ENCODE measurements around the gene MTMR3.

MTMR3 gene

DNA sequence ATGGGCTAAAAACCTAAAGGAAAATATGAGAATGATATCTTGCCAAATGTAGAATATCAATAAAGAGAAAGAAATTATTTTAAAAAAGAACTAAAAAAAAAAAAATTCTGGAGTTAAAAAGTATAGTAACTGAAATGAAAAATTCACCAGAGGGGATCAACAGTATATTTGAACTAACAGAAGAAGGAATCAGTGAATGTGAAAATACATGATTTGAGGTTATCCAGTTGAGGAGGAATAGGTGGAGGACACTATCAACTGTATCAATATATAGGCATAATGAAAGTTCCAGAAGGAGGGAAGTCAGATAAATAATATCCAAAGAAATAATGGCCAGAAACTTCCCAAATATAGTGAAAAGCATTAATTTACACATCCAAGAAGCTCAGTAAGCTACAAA is 181.2 kb downstream of the MTMR3 start:
- H3K4me3 ChIP-seq: no peak overlapping the region
- H3K27ac ChIP-seq: no peak overlapping the region

DNA sequence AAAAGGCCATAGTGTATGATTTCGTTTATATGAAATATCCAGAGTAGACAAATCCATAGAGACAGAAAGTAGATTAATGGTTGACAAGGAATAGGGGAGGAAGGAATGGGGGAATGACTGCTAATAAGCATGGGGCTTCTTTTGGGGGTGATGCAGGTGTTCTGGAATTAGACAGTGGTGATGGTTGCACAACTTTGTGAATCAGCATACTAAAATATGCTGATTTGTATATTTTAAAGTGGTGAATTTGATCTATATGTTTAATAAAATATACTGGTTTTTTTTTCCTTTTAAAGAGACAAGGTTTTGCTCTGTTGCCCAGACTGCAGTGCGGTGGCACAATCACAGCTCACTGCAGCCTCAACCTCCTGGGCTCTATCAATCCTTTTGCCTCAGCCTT is 190.8 kb downstream of the MTMR3 start:
- Histone ChIP-seq H3K4me3 (no peak overlapping the region), H3K27ac (no peak overlapping the region)

DNA sequence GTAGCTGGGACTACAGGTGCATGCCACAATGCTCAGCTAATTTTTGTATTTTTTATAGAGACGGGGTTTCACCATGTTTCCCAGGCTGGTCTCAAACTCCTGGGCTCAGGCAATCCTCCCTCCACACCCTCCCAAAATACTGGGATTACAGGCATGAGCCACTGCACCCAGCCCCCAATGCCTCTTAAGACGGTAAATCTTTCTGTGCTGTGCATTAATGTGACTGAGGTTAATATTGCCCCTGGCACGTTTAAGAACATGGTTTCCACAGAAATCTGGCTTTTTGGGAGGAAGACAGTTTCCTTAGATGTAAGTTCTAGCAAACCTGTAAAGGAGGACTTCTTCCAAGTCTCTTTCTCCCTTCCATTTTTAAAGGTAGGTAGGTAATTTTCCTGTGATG is 191.2 kb downstream of the MTMR3 start:
- no peak overlapping the region for H3K27ac ChIP-seq
- no peak overlapping the region for H3K4me3 ChIP-seq

DNA sequence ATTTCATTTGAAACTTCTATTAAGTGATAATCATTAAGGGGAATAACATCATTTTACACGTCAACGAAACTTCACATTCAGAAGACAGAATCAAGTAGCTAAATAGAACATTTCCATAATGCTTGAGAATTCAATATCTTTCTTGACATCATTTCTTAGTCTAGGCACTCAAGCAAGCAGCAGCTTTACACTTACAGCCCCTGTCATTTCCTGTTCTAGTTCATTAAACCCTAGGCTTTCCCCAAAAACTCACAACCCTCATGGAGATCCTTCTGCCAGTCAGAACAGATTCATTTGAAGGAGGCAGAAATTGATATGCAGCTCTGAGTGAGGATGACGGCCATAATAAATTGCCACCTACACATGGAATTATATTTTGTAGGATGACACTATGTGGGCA is 192.0 kb downstream of the MTMR3 start:
- no peak overlapping the region for H3K4me3 ChIP-seq
- H3K27ac ChIP-seq: no peak overlapping the region

DNA sequence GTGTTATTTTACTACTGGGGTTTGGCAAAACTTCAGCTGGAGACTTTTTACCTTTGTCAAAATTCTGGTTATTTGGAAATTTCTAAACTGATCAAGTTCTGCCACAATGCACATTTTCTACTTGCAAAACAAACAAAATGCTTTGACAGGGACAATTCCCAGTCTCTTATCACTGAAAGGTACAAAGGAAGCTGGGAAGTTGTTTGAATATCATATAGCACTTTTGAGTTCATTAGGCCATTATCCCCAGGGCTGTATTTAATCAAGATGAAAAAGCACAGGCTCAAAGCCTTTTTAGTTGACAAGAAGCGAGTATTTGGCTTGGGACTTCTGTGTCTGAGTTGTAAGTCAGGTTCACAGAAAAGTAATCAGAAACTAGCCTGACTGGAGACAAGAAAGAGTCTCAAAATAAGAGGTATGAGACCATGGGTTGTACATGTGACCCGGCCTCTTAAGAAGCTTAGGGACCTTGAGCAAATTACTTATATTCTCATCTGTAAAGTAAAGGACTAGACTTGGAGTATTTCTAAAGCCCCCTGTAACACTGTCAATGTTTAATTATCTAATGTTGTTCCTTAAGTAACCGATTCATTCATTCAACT is 194.4 kb downstream of the MTMR3 start:
- no peak overlapping the region for H3K27ac ChIP-seq
- no peak overlapping the region for H3K4me3 ChIP-seq

DNA sequence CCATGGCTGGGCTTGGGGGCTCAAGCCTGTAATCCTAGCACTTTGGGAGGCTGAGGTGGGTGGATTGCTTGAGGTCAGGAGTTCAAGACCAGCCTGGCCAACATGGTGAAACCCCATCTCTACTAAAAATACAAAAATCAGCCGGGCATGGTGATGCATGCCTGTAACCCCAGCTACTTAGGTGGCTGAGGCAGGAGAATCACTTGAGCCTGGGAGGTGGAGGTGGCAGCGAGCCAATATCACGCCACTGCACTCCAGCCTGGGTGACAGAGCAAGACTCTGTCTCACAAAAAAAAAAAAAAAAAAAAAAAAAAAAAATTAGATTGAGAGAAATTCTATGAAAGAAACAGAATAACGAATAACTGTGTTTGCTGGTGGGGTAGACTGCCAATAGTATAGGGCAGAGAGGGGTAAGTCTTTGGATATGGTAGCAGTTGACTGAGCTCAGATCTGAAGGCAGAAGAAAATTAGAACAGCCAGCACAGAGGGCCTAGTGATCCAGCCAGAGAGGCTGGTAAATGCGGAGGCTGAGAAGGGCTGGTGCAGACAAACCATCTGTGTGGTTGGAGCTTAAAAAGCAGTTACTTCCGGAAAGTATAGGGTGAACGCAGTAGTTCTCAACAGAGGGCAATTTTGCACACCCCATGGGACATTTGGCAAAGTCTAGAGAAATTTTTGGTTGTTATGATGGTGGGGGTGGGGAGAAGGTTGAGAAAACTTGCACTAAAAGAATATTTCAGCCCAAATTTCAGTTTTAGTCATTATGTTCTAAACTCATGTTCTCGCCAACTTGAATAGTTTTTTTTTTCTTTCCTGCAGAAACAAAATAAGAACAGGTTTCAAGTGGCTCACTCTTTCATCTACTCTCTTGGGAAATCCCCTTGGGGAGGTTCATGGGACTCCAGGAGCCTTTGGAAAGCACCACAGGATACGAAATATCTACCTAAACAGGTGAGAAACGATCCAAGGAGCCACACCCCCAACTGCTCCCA is 195.6 kb downstream of the MTMR3 start:
- H3K27ac ChIP-seq: peak overlapping the region in 1 of 21 experiments; percentile 25
- no peak overlapping the region for H3K4me3 ChIP-seq

DNA sequence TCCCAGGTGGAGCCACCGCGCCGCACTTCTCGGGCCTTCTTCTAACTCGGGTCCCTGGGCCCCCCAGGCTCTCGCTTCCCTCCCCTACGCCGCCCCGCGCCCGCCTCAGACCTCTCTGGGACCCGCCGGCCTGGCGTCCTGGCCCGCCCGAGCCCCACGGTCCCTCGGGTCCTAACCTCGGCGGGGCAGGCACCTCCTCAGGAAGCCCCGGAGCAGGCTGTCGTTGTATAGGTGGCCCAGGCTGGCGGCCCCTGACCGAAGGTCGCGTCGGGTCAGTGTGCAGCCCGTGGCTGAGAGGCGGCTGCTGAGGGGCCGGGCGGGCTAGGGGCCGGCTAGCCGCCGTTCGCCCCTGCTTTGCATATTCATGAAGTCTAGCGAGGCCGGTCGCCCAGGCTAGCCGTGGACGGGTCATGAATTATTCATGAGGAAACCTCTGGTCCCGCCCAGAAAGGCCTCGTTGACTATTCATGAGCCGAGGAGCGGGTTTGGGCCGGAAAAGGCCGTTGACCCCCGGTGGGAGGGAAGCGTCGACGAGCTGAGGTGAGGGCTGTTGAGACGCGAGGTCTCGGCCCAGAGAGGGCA is 197.1 kb downstream of the MTMR3 start, which contains the start of gene HORMAD2:
Gene HORMAD2 (plus strand): TSS at position 513 of the 582 bp plus-strand sequence. CDS start 13,489 bp downstream, outside the sequence.
- H3K4me3 ChIP-seq: peak within 1 kb of the TSS in 3 of 7 experiments; percentile 8 to 18 (median 17)
- no peak within 1 kb of the TSS for H3K27ac ChIP-seq
